Stimulated activated CD4-positive, alpha-beta T cell treated with anti-CD3 and anti-CD28 coated beads, TNF-alpha, amount 100 ng/mL, for 1 hour (primary cell): ENCODE measurements around the gene ELMOD3.
"Not testable (repeated sequence)": the region's sequence is repeated elsewhere in the genome, so short reads cannot be mapped to it uniquely, and the experiment has no call there.

Experiments
- DNase-seq, 3 donors: peaks; one replicate each; pipeline ENCODE4 v3.0.0-alpha.2; 2020; ENCODE audit warnings: low read depth in 3 of 3, low spot score in 1 of 3

The ELMOD3 gene

DNA sequence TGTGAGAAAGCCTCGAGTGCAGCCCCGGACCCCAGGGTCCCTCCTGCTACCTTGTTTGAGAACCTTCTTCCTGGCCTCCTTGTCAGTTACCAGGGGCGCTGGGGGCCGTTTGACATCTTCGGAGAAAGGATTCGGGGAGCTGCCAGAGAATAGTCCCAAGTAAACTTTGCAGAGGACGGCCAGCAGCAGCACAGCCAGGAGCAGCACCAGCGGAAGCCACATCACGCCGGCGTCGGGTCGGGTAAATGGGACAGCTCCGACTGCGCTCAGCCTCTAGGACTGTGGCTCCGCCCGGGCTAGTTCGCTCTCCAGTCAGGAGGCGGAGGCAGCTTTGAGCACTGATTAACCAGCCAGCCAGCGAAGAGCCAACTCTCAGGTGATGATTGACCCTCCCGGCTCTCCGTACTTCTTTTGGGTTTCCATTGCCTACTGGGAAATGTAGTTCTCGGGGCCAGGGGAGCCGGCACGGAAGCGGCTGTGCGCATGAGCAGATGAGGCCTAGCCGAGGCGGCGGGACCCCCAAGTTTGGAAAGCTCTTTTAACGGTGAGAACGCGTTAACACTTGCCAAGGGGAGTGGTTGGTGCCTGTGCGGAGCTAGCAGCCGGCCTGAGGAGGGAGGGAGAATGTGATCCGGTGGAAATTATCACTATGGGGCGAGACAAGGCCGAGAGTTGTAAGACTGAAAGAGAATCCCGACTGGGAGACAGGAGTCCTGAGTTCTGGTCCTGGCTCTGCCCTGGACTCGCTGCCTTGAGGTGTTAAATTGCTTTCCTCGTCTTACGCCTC lies at the start of gene ELMOD3, which contains the start of gene RETSAT:
TSS of gene ELMOD3 (plus strand) at position 484 of the 787 bp plus-strand sequence. CDS start 2,430 bp downstream, outside the sequence.
TSS of gene RETSAT (minus strand) at position 243 of the 787 bp plus-strand sequence. CDS start at position 222, 21 bp downstream.
- DNase-seq, result peak; percentile 80 to 94 (median 94)

DNA sequence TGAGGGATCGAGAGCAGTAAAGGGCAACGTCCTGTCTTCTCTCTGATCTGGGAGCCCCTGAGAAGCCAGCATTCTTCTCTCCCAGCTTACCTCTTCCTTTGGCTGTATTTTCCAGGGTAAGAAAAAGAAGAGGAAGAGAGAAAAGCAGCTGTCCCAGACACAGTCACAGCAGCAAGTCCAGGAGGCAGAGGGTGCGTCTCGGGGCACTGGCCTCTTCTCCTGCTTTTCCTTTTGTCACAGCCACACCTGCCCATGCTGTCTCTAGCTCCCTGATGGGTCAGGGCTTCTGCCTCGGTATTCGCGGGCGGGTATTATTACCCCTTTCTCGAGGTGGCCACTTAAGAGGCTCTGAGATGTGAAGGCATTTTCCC lies 47.1 kb upstream of the ELMOD3 start:
- DNase-seq, result no peak

GRCh38 chr2:85308201-85308600 lies 46.4 kb upstream of the ELMOD3 start:
- DNase-seq, result no peak

GRCh38 chr2:85308896-85309555 lies 45.5 kb upstream of the ELMOD3 start:
- no peak for DNase-seq

DNA sequence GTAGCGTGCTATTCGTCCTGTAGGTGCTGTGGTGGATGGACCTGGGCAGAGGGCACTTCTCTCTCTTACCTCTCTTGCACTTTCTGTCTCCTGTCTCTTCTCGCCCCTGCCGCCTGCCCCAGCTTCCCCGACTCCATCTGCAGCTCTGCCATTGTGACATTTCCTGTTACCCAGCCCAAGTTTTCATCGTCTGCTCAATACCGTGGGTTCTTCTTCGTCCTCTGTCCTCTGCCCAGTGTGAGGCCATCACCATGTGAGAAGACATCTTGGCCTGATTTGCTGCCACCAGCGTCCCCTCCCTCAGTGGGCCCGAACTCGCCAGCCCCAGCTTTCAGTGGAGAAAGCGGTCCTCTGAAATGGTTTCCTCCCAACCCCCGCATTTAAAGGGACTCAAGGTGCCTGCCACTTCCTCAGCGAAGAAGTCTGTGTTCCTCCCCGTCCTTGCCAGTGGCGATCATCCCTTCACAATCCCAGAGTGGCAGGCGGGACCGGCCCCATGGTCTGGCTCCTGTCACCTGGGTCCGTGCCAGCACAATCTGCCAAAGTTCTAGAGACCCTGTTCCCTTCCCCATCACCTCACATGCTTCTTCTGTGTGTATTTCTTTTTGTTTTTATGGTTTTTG lies 44.8 kb upstream of the ELMOD3 start:
- no peak for DNase-seq

- no peak for DNase-seq
Observed at GRCh38 chr2:85310330-85310729, 44.2 kb upstream of the ELMOD3 start.

GRCh38 chr2:85312404-85312803 lies 42.2 kb upstream of the ELMOD3 start:
- DNase-seq, result no peak

GRCh38 chr2:85314884-85315242 lies 39.7 kb upstream of the ELMOD3 start:
- no peak for DNase-seq

GRCh38 chr2:85315921-85316320 lies 38.6 kb upstream of the ELMOD3 start:
- DNase-seq, result not testable (repeated sequence)

DNA sequence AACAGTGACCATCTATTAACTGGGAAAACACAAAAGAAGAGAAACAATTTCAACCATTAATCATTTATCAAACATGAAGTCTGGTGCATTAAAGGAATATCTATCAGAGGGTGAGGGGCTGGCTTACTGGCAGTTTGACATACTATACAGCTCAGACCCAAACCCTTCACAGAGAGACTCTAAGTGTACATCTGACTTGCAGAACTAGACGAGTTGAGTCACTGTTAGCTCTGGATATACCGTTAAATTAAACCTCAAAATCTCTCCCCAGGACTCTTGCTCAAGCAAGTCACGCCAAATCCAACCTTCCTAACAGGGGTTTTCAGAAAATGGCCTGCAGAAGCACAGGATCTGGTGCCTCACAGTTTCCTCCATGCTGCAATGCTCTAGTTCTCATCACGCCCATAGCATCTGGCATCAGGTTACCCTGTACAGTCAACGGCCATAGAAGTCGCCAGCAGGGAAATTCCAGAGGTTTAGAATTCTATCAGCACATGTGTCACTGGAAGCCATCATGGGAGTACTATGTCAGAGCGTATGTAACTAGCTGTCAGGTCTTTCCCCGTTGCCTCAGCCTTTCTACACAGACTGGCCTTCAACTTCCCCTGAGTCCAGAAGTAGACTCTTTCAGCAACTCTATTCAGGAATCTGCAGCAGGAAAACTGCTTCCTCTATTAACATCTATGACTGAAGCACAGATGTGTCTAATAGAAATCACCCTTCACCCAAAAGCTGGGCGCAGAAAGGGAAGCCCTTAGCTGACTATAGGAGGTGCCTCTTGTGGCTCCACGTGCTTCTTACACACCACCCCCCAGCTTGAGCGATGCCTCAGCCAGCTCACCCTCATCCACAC lies 36.1 kb upstream of the ELMOD3 start:
- no peak for DNase-seq

DNA sequence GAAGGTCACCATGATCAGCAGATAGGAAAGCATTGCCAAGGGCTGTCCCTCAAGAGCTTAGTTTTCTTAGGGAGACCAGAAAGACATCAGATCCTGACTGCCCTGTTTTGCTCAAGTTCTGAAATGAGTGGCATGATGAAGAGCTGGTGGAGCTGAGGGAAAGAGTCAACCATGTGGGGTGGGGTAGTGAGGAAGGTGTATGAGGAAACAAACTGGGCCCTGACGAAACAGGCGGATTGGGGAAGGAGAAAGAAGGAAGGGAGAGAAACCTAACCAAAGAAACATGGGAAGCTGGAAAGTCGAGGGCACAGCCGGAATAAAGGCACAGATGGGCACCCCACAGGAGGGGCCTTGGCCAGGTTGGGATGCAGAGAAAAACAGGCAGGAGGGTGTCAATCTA lies 34.8 kb upstream of the ELMOD3 start:
- DNase-seq, result no peak

DNA sequence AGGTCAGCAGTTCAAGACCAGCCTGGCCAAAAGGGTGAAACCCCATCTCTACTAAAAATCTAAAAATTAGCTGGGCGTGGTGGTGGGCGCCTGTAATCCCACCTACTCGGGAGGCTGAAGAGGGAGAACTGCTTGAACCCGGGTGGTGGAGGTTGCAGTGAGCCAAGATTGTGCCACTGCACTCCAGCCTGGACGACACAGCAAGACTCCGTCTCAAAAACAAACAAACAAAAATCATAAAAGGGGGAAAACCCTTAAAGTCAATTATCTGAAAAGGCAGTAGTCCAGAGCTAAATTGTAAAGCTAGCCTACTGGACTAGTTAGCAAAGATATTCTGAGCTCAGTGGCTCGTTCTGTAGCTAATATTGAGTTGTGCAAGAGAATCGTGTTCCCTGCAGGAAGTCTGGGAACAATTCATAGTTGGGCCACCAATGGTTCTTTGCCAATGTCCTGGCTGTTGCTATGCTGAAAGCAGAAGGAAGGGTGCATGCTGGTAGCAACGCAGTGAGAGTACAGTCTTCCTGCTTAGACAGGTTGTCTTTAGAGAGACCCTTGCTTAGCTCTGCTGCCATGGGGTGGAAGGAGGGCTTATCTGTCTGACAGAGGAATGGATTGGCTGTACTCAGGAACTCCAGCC lies 31.1 kb upstream of the ELMOD3 start:
- no peak for DNase-seq

- DNase-seq, result not testable (repeated sequence)
Observed at GRCh38 chr2:85323988-85324367, 30.6 kb upstream of the ELMOD3 start.

- no peak for DNase-seq
Observed at GRCh38 chr2:85324639-85325465, 29.7 kb upstream of the ELMOD3 start.

DNA sequence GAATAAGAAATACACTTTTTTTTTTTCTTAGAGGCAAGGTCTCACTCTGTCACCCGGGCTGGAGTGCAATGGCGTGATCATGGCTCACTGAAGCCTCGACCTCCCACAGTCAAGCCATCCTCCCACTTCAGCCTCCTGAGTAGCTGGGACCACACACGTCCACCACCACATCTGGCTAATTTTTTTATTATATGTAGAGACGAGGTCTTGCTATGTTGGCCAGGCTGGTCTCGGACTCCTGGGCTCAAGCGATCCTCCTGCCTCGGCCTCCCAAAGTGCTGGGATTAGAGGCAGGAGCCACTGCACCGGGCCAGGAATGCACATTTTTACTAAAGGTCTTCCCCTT lies 29.1 kb upstream of the ELMOD3 start:
- DNase-seq, result no peak

- DNase-seq, result no peak
Observed at GRCh38 chr2:85326406-85327159, 28.0 kb upstream of the ELMOD3 start.

DNA sequence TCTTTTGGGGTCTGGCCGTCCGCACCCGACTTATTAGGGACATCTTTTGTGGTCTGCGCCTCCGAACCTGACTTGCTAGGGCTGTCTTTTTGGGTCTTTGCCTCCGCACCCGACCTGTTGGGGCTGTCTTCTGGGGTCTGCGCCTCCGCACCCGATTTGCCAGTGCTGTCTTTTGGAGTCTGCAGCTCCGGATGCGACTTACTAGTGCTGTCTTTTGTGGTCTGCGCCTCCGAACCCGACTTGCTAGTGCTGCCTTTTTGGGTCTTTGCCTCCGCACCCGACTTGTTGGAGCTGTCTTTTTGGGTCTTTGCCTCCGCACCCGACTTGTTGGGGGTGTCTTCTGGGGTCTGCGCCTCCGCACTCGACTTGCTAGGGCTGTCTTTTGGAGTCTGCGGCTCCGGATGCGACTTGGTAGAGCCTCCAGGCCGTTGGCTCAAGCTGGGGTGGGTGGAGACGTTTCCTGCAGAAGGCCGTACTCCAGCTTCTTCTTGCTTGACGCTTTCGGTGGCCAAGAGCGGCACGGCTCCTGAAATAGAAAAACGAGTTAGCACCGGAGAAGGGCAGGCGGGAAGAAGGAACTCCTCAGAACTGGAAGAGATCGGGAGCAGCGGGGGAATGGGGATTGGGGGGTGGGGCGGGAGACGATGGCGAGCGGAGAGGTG lies 27.3 kb upstream of the ELMOD3 start:
- DNase-seq, result peak in 1 of 3 donors; percentile 25

DNA sequence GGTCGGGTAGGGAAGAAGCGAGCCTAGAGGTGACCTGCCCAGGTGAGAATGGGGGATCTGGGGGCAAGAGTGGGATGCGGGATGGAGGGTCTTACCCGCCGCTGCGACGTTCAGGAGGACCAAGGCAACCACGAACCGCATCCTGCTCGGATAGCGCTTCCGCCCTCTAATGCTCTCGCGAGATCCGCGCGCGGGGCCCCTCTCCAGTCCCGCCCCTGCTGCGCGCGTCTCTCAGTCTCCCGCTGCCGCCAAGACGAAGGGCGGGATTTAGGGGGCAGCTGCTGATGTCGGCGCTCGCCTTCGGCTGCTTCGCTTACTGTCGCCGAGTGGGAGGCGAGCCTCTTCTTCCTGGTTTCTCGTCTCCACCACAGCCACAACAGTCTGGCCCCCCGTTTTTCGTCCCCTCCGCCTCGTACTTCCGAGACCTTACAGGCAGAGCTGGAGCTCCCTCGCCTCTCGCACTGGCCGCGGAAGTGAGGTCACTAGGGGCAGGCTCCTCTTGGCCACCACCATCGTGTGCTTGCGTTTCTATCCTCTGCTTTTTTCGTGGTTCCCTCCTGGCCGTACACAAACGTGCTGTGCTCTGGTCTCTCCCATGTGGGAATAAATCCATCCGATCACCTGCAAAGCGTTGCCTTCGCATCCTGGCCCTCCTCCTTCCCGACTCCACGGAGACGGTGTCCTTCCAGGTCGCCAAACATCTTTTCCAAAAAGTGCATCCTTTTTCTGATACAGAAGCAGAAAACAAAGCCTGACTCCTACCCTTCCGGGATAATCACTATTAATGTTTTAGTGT lies 26.5 kb upstream of the ELMOD3 start, which contains the start of gene TGOLN2:
TSS of gene TGOLN2 (minus strand) at position 168 of the 796 bp plus-strand sequence. CDS start at position 141, 27 bp downstream.
- DNase-seq, result peak; percentile 82 to 88 (median 85)
